K562 (cell line): Measurements from ENCODE around the gene LRP1. TPM values are rescaled to one million over a fixed set of nuclear protein-coding genes. Genes with fewer than 3 reads are reported as not detected.

Source experiments
- BRD4 ChIP-seq: fragments of 200-600 bp; sonication (generic); IDR thresholded peaks from 2 replicates; pipeline ENCODE4 v1.6.1; 2017; ENCODE audit warnings: inconsistent platforms
- CBX3 ChIP-seq, 2 experiments: IDR thresholded peaks; 1 replicate in 1 of 2; 2 replicates in 1 of 2; pipeline ENCODE4 v1.6.1; 2012; ENCODE audit warnings: inconsistent platforms in 2 of 2, low read length in 2 of 2, borderline replicate concordance in 1 of 2, control low read depth in 1 of 2
- CTBP1 ChIP-seq: fragments of 450-650 bp; IDR thresholded peaks from 2 replicates; pipeline ENCODE4 v1.6.1; 2016; ENCODE audit warnings: borderline replicate concordance
- CTCF ChIP-seq, 3 experiments: IDR thresholded peaks in 2 of 3; conservative IDR thresholded peaks in 1 of 3; 2 replicates each; pipeline ENCODE4 v1.5.1; 2011 to 2012; ENCODE audit warnings: low read length in 3 of 3, mild to moderate bottlenecking in 3 of 3, control low read depth in 2 of 3, improper control_type of control experiment in 1 of 3, inconsistent platforms in 1 of 3, low read depth in 1 of 3, mixed read lengths in 1 of 3, moderate library complexity in 1 of 3; ENCODE audit not compliant: insufficient read depth in 2 of 3
- CTCFL ChIP-seq: IDR thresholded peaks from 2 replicates; pipeline ENCODE4 v1.6.1; 2011; ENCODE audit warnings: borderline replicate concordance, low read depth, mild to moderate bottlenecking, moderate library complexity, low read length; ENCODE audit not compliant: insufficient read depth, poor library complexity, severe bottlenecking
- ELK3 ChIP-seq: fragments of 450-650 bp; formaldehyde crosslinking; IDR thresholded peaks from 2 replicates; pipeline ENCODE4 v1.4.0; 2020; ENCODE audit warnings: mild to moderate bottlenecking
- HDAC1 ChIP-seq, 2 experiments: fragments of 450-650 bp; IDR thresholded peaks; 2 replicates each; pipeline ENCODE4 v1.6.1; 2016 to 2017; ENCODE audit warnings: inconsistent platforms in 1 of 2, mild to moderate bottlenecking in 1 of 2, moderate library complexity in 1 of 2
- JUND ChIP-seq, 2 experiments: IDR thresholded peaks; 2 replicates in 1 of 2; 3 replicates in 1 of 2; pipeline ENCODE4 v1.6.1; 2011; ENCODE audit warnings: borderline replicate concordance in 2 of 2, low read depth in 2 of 2, low read length in 2 of 2, improper control_type of control experiment in 1 of 2, missing biosample characterization in 1 of 2, missing genetic modification characterization in 1 of 2, missing genetic modification reagents in 1 of 2
- MAX ChIP-seq: sonication (generic); formaldehyde crosslinking; IDR thresholded peaks from 2 replicates; pipeline ENCODE4 v1.9.0; 2022; ENCODE audit warnings: mild to moderate bottlenecking, missing genetic modification reagents
- MAZ ChIP-seq, 2 experiments: fragments of 450-650 bp in 1 of 2; sonication (generic) in 1 of 2; formaldehyde crosslinking; IDR thresholded peaks in 1 of 2; conservative IDR thresholded peaks in 1 of 2; 2 replicates each; pipeline versions ENCODE4 v1.4.0 to v1.5.0; 2020; ENCODE audit warnings: mild to moderate bottlenecking in 1 of 2, missing genetic modification reagents in 1 of 2
- MYC ChIP-seq, 2 experiments: fragments of 250-450 bp in 1 of 2; sonication (Bioruptor Pico) in 1 of 2; IDR thresholded peaks; 2 replicates each; pipeline versions ENCODE4 v1.5.1 to v1.6.1; 2012 to 2021; ENCODE audit warnings: low read depth in 2 of 2, borderline replicate concordance in 1 of 2, improper control_type of control experiment in 1 of 2, low read length in 1 of 2, mild to moderate bottlenecking in 1 of 2, moderate library complexity in 1 of 2
- RAD21 ChIP-seq, 2 experiments: fragments of 250-450 bp in 1 of 2; fragments of 450-650 bp in 1 of 2; sonication (Bioruptor Pico) in 1 of 2; formaldehyde crosslinking in 1 of 2; IDR thresholded peaks in 1 of 2; conservative IDR thresholded peaks in 1 of 2; 2 replicates each; pipeline versions ENCODE4 v1.4.0 to v1.8.0; 2020 to 2022; ENCODE audit warnings: mild to moderate bottlenecking in 2 of 2, moderate library complexity in 1 of 2
- RB1 ChIP-seq: fragments of 450-650 bp; IDR thresholded peaks from 2 replicates; pipeline ENCODE4 v1.6.1; 2017; ENCODE audit warnings: low read depth, mild to moderate bottlenecking
- RCOR1 ChIP-seq, 2 experiments: IDR thresholded peaks; 2 replicates each; pipeline ENCODE4 v1.6.1; 2012; ENCODE audit warnings: low read depth in 2 of 2, low read length in 2 of 2, borderline replicate concordance in 1 of 2, improper control_type of control experiment in 1 of 2
- SMC3 ChIP-seq: conservative IDR thresholded peaks from 2 replicates; pipeline ENCODE4 v1.6.1; 2011; ENCODE audit warnings: low read depth, low read length, improper control_type of control experiment; ENCODE audit not compliant: insufficient read depth
- XRCC3 ChIP-seq: fragments of 450-650 bp; IDR thresholded peaks from 2 replicates; pipeline ENCODE4 v1.6.1; 2017; ENCODE audit warnings: mild to moderate bottlenecking, moderate library complexity
- ZSCAN29 ChIP-seq: fragments of 450-650 bp; IDR thresholded peaks from 2 replicates; pipeline ENCODE4 v1.6.1; 2017
- polyA plus RNA-seq, 8 experiments: library from polyadenylated mRNA; depleted of rRNA in 4 of 8; stranded (reverse) in 5 of 8; unstranded in 3 of 8; fragments of >200 nt; fragmentation: Nextera tagmentation in 2 of 8; fragmentation: Illumina TruSeq in 1 of 8; extraction: Ambion mirVana in 2 of 8; extraction: Trizol in 1 of 8; gene quantifications; 2 replicates each; pipeline versions ENCODE4 v1.2.1 to v1.2.3, GENCODE V29; 2011 to 2014; ENCODE audit warnings: inconsistent platforms in 1 of 8, missing spikeins in 1 of 8
- total RNA-seq, 7 experiments: library from RNA; depleted of rRNA in 6 of 7; stranded (reverse); fragments of >200 nt in 6 of 7; fragmentation: Illumina TruSeq in 2 of 7; extraction: Trizol in 2 of 7; gene quantifications; 2 replicates each; pipeline versions ENCODE4 v1.2.1 to v1.2.3, GENCODE V29; 2011 to 2021; ENCODE audit warnings: low replicate concordance in 1 of 7

LRP1 gene
- total and polyA plus RNA-seq, 9 of the 15 experiments (the other 6 are each of a cell fraction or from before 2014, with no cell fraction given) = 0.04 to 0.64 (median 0.19) TPM; not detected in 2

- TF ChIP-seq SMC3 (peak; percentile 70), MYC (IDR thresholded peaks at IDR 0.05; ENCODE audit: low read depth, low read length) (no peak), MYC (CRISPR knock-in tag; IDR thresholded peaks at IDR 0.05; ENCODE audit: borderline replicate concordance, low read depth) (no peak), MAX (no peak), CTBP1 (peak; percentile 61; the same call in 1 of the 2 replicates), RB1 (0 out of 2 replicates have a peak, but pooled peaks have one; percentile 28), MAZ (CRISPR knock-in tag; conservative IDR thresholded peaks at IDR 0.05 in 1 of 2, IDR thresholded peaks at IDR 0.05 in 1 of 2) (peak in 1 of 2 experiments; percentile 60; a peak in 2 of 4 replicates), CBX3 (IDR thresholded peaks at IDR 0.05; ENCODE audit: borderline replicate concordance in 1 of 2, low read length in 2 of 2) (no peak), RCOR1 (IDR thresholded peaks at IDR 0.05; ENCODE audit: borderline replicate concordance in 1 of 2, low read depth in 2 of 2, low read length in 2 of 2) (peak in 1 of 2 experiments; percentile 71; a peak in 2 of 4 replicates), XRCC3 (no peak), CTCF (IDR thresholded peaks at IDR 0.05 in 2 of 3, conservative IDR thresholded peaks at IDR 0.05 in 1 of 3; ENCODE audit: insufficient read depth in 2 of 3, low read depth in 1 of 3, low read length in 3 of 3) (peak; percentile 76 to 97 (median 88)), CTCFL (peak; percentile 77), HDAC1 (IDR thresholded peaks at IDR 0.05) (0 out of 4 replicates have a peak, but pooled peaks of 1 of the 2 experiments have one; percentile 21), RAD21 (CRISPR knock-in tag; conservative IDR thresholded peaks at IDR 0.05 in 1 of 2, IDR thresholded peaks at IDR 0.05 in 1 of 2) (peak; percentile 26 to 73; a peak in 3 of 4 replicates), ZSCAN29 (peak; percentile 74; the same call in 1 of the 2 replicates), JUND (IDR thresholded peaks at IDR 0.05; ENCODE audit: borderline replicate concordance, low read depth, low read length) (no peak), JUND (tag; IDR thresholded peaks at IDR 0.05; ENCODE audit: borderline replicate concordance, low read depth, low read length) (no peak; the same call in 2 of the 3 replicates), ELK3 (CRISPR knock-in tag) (no peak), BRD4 (no peak)
Measured at GRCh38 chr12:57173089-57173488, 44.8 kb downstream of the LRP1 start (continued).
